Stimulated activated CD4-positive, alpha-beta T cell treated with anti-CD3 and anti-CD28 coated beads, Interleukin-4, amount 100 ng/mL, for 24 hours (primary cell): ENCODE measurements around the gene PSMB2.

ENCODE experiments used
- DNase-seq: peaks from one replicate; pipeline ENCODE4 v3.0.0-alpha.2; 2020

Gene PSMB2

DNA sequence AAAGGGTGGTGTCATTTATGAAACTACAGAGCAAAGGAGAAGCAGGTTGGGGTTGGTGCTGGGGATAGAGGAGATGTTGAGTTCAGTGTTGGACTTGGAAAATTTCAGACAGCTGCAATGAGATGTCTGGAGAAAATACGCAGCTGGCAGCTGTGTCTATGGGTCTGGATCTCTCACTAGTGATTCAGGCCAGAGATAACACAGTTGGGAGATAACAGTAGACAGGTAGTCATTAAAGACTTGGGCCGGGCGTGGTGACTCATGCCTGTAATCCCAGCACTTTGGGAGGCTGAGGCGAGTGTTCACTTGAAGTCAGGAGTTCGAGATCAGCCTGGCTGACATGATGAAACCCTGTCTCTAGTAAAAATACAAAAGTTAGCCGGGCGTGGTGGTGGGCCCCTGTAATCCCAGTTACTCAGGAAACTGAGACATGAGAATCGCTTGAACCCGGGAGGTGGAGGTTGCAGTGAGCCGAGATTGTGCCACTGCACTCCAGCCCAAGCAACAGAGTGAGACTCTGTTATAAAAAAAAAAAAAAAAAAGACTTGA lies 70.7 kb downstream of the PSMB2 start:
- no peak for DNase-seq

DNA sequence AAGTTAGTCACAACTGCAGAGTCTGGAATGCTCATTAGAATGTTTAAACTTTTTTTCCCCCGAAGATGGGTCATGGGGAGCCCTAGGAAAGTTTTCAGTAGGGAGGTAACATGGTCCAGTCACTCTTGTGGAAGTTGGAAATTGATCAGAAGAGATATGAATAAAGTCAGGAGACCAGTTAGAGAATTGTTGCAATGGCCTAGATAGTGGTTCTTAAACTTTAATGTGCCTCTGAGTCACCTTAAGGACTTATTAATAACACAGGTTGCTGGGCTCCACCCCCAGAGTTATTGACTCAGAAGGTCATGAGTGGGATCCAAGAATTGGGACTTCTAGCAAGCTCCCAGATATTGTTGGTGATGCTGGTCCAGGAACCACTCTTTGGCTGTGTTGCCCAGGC lies 71.4 kb downstream of the PSMB2 start:
- DNase-seq: no peak

DNA sequence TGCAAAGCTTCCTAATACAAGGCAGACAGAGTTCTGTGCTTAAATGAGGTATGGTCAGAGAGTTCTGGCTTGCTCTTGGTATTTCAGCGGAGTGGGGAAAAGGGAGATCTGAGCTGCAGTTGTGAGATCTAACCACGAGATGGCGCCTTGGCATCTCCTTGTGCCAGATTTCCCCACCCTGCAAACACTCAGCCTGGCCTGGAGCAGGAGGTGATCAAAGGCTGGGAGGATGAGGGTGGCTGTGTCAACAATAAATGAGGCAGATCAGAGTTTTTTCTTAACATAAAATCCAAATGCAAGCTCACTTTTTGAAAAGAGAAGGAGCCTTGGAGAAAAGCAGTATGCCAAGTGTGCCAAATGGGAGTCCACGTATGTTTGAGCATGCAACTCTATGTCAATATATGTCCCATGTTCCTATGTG lies 72.3 kb downstream of the PSMB2 start:
- DNase-seq: peak; percentile 71

DNA sequence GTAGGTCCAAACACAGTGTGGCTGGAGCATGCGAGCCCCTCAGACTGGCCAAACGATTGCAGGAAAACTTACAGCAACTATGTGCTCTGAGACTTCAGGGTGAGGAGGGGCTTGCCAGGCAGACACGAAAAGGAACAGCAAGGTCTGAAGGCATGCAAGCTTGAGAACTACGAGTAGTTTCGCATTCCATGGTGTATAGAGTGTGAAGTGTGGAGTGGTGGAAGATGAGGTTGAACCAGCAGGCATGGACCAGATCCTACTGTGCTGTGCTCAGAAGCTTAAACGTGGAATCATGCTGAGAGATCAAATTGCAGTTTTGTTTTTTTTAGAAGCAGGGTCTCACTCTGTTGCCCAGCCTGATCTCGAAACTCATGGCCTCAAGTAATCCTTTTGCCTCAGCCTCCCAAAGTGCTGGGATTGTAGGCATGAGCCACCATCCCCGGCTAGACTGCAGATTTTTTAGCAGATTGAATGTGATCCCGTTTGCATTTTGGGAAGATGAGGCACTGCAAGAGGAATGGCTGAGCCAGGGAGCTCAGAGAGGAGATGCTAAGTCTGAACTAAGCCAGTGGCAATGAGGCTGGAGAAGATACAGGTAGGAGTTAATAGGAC lies 73.3 kb downstream of the PSMB2 start:
- DNase-seq: no peak

DNA sequence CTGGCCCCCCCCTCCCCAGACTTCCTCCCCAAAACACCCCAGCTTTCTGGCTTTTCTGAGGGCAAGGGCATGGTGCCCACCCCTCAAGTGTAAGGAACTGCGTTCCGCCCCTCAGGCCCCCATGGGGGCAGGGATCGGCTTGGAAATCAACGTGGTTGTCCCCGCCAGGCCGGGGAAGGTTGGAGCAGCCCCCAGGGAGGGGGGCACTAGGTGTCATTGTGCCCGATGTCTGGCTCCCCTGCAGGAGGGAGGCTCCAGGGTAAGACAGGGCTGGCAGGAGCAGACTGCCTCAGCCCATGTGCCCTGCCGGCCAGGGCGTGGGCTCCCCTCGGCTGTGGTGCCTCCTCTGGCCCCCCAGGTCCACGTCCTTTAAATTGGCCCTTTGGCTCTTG lies 75.6 kb downstream of the PSMB2 start:
- no peak for DNase-seq

DNA sequence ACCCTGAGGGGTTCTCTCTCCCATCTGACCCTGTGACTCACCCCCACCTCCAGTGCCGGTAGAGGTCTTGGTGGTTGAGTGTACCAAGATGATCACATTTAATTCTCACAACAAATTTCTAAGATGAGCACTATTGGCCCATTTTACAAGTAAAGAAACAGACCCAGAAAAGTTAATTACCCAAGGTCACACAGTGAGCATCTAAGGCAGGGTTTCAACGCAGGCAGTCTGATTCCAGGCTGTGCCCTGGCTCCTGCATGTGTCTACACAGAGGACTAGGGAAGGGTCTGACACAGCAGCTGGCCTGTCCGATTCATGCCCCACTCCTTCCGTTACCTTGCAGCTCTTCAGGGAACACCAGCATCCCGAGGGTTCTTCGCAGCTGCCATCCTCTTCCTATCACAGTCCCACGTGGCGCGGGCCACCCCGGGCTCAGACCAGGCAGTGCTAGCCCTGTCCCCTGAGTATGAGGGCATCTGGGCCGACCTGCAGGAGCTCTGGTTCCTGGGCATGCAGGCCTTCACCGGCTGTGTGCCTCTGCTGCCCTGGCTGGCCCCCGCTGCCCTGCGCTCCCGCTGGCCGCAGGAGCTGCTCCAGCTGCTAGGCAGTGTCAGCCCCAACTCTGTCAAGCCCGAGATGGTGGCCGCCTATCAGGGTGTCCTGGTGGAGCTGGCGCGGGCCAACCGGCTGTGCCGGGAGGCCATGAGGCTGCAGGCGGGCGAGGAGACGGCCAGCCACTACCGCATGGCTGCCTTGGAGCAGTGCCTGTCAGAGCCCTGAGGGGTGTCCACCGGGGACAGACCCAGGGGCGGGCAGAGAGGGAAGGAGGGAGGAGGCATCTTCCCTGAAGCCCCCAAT lies 76.2 kb downstream of the PSMB2 start:
- no peak for DNase-seq

DNA sequence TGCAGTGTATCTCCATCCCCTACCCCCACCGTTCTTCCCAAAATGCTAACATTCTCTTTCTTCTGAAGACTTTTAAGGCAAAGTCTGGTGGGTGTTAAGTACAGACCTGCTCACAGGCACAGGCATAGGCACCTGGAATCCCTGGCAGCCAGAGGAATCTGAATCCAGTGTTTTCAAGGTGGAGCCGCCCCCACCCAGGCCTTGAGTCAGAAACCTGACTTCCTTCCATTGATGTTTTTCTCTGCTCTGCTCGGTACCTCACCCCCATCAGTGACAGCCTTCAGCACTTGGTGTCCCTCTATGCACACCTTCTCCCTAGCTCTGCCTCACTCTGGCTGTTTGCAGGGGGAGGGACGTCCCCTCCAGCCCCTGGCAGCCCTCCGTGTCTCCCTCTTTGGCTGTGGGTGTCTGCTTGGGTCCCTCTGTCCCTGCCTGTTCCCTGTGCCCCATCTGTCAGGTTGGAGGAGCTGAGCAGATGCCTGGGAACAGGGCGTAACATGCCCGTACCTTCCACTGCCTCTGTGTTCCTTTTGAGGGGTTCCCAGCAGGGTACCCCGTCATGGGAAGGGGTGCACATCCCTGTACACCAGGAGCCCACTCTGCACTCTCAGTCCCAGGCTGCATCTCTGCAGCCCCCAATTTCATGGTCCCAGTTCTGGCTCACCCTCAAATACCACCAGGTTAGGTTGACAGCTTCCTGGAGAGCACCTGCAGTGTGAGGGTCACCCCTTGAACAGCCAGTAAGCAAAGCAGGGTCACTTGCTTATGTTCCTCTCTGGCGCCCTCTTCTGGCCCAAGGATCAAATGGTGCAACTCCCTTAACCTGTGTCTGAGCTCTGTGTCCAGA lies 77.1 kb downstream of the PSMB2 start:
- DNase-seq: peak; percentile 85

DNA sequence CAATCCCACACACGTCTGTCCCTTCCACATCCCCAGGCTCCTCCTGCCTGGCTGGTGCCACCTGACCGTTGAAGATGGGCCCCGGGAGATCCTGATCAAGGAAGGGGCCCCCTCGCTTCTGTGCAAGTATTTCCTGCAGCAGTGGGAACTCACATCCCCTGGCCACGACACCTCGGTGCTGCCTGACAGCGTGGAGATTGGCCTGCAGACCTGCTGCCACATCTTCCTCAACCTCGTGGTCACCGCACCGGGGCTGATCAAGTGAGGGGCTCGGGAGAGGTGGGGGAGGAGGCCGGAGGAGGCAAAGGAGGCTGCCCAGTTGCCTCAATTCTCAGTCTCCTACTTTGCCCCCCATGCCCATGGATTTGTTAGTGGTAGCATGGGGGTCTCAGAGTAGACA lies 78.2 kb downstream of the PSMB2 start:
- DNase-seq: no peak

DNA sequence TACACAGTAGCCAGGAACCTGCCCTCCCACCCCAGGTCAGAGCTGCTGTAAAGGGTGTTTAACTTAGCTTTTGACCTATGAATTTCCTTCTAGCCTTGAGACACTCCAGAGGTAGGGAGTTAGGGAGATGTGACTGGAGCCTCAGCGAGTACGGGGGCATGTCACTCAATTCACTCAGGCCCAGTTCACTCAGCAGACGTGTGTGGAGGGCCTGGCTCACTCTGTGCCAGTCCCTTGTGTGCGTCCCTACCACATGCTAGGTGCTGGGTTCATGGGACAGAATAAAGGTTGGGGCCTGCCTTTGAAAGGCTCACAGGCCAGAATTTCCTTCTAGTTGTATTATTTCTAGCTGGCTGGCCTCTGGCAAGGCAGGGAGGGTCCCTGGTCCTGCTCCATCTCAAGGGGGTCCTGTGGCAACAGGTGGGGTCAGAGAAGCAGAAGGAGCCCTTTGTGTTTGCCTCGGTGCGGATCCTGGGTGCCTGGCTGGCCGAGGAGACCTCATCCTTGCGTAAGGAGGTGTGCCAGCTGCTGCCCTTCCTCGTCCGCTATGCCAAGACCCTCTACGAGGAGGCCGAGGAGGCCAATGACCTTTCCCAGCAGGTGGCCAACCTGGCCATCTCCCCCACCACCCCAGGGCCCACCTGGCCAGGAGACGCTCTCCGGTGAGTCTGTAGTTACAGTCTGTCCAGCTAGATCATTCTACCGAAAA lies 79.2 kb downstream of the PSMB2 start:
- no peak for DNase-seq

DNA sequence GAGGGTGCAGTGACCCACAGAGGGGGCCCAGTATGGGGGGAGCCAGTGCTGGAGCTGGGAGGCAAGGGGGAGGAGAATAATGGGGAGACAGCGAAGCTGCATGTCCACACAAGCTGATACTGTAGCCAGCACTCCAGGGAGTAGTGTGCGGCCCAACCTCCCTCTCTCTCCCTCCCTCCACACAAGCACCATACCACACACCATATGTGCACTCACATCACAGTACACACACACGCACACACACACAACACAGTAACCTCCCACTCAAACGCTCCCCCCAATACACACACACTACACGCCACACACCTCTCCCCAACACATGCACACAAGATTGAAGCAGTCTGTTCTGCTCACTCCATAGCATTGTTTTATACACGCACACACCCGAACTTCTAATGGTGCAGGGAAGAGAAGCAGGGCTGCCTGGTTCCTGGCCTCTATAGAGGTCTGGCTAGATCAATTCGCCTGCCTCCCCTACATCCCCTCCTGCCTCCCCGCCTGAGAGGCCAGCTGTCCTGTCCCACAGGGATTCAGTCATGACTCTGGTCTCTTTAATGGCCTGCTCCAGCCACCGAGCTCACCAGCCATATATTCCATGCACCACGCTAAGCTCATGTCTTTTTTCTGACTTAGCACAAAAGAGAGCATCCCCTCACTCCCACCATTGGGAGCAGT lies 79.9 kb downstream of the PSMB2 start:
- no peak for DNase-seq

DNA sequence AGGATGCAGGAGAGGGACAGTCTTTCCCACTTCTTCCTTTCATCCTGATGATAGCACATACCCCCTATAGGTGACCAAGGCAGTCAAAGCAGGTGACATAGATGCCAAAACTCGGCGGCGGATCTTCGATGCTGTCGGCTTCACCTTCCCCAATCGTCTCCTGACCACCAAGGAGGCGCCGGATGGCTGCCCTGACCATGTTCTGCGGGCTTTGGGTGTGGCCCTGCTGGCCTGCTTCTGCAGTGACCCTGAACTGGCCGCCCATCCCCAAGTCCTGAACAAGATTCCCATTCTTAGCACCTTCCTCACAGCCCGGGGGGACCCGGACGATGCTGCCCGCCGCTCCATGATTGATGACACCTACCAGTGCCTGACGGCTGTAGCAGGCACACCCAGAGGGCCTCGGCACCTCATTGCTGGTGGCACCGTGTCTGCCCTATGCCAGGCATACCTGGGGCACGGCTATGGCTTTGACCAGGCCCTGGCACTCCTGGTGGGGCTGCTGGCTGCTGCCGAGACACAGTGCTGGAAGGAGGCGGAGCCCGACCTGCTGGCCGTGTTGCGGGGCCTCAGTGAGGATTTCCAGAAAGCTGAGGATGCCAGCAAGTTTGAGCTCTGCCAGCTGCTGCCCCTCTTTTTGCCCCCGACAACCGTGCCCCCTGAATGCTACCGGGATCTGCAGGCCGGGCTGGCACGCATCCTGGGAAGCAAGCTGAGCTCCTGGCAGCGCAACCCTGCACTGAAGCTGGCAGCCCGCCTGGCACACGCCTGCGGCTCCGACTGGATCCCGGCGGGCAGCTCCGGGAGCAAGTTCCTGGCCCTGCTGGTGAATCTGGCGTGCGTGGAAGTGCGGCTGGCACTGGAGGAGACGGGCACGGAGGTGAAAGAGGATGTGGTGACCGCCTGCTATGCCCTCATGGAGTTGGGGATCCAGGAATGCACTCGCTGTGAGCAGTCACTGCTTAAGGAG lies 80.8 kb downstream of the PSMB2 start:
- DNase-seq: no peak

DNA sequence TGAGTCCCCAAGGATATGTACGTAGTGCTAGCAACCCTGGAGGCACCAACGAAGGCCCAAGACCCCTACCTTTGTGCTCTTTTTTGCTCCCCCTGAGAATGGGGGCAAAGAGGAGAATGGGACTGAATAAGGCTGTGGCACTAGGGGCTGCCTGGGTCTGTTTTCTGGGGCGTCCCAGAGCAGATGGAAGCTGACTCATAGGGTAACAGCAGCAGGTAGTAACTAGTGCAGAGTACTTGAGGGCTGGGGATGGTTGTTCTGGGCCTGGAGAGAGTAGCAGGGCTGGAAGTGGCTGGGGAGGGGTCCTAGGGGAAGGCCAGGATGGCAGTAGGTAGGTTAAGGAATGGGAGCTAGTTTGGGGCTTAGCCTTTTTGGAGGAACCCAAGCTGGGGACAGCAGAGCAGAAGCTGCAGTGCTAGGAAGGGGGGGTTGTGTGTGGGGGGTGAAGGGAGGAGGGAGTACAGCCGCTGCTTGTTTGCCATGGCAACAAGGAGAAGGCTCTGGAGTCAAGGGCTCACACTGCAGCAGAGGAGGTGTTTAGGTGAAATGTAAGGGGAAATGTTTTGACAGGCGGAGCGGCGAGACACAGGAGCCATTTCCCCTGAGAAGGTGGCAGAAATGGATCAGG lies 81.9 kb downstream of the PSMB2 start:
- DNase-seq: no peak

DNA sequence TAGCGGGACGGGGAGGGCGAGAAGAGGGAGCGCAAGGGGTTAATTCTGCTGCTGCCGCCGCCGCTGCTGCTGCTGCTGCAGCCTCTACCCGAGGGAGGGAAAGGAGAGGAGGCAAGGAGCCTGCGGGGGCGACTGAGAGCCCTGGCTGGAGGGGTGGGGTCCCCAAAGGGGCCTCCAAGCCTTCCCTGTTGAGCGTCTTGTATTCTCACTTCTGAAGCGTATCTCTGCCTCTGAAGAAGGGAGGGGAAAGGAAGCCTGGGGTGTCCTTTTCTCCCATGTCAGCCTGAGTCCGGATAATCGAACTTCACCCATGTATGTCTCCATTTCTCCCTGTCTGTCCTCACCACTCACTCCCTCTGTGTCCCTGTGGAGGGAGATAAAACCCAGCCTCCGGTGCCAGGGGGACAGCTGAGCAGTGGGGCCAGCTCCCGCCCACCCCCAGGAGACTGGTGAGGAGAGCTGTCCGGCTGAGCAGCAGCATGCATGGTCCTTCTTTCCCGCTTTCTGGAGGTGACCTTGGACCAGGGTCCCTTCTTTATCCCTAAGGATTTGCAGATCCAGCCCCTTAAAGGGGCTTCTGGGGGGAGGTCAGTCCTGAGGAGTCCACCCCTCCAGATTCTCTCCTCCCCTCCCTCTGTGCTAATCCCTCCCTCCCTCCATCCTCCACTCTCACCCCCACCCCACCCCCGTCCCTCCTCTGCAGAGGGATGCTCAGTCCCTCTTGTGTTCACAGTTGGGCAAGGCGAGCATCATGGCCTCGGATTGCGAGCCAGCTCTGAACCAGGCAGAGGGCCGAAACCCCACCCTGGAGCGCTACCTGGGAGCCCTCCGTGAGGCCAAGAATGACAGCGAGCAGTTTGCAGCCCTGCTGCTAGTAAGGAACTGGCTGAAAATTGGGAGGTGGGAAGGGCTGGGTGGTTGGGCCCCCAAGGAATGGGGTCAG lies 82.7 kb downstream of the PSMB2 start:
- peak; percentile 30 for DNase-seq

DNA sequence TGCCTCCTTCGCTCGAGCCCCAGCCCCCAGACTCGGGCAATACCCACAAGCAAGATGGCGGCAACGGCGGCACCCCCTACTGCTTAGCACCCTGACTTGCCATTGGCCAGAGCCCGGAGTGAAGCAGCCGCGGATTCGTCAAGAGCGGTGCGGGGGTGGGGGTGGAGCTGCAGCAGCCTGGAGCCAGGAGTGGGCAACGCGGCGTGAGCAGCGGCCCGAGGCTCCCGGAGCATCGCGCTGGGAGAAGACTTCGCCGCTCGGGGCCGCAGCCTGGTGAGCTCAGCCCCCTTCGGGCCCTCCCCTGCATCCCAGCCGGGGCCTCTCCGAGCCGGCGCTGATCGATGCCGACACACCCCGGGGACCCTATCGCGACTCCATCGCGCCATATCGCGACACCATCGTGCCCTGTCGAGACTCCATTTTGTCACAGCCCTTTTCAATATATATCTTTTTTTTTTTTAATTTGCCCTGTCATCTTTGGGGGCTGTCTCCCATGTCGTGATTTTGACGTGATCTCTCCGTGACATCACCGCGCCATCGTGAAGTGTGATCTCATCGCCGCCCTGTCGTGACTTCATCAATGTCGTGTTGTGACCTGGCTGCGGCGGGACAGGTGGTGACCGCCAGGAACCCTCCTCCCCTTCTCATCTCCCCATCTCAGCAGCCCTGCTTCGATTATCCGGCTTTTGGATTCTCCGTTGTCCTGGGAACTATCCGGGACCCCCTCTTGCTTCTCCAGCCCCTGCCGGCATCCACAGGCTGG lies 83.5 kb downstream of the PSMB2 start, which contains the start of gene NCDN:
NCDN (plus strand) TSS at position 189 of the 763 bp plus-strand sequence; CDS start at position 581, 392 bp downstream.
- peak; percentile 97 for DNase-seq

DNA sequence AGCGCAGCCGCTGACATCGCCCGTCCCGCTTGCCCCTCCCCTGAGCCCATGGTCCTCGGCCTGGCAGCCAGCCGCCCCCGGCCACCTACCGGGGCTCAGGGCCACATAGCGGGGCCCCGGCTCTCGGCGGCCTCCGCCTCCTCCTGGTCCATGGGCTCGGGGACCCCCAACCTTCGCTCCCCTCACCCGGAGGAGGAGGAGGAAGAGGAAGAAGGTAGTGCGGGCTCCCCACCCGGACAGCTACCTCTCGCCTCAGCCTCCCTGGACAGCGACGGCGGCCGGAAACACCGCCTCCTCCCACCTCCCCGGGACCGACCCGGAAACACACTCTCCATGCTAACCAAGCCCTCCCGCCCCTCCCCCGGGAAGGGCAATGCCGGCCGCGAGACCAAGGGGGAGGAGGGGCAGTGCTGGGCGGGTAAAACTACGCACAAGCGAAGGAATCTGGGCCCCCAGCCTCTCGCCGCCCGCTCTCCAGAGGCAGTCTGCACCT lies 84.2 kb downstream of the PSMB2 start, which contains the start of gene KIAA0319L:
KIAA0319L (minus strand) TSS at position 286 of the 493 bp plus-strand sequence. CDS start 2,912 bp downstream, outside the sequence.
- no peak for DNase-seq

DNA sequence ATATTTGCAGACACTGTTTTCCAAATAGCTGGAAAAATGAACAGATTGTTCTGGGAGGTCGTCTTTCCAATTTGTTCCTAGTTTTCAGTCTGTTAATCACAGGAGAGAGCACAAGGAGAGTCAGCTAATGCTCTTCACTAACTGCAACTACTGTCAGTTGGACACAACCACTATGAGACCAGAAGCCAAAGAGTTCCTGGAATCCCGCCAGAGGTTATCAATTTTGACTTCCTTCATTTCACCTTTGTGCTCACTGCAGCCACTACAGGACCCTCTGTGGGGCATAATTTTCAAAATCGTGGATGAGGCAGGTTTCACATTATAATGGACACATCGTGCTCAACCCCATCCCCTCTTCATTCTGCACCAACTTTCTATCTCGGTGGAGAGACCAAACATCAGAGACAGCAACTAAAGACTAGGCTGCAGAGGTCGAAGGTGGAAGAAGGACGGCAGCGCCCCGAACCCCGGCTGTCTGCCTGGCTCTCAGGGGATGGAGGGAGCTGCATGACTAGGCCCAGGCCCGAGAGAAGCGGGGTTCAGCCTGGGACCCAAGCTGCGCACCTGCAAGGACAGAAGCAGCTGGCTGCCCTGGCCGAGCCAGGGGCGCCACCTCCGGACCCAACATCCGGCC lies 84.7 kb downstream of the PSMB2 start:
- DNase-seq: no peak
